MM.1S (cell line): ENCODE results near the gene RARRES2.
"Not testable (repeated sequence)": the region's sequence is repeated elsewhere in the genome, so short reads cannot be mapped to it uniquely, and the experiment has no call there.

Source experiments
- CTCF ChIP-seq: fragments of 300-600 bp; sonication (generic); IDR thresholded peaks from 2 replicates; pipeline ENCODE4 v1.5.1; 2016; ENCODE audit warnings: antibody characterized with exemption, low read length, mixed read lengths
- EZH2 ChIP-seq: fragments of 300-600 bp; sonication (generic); optimal IDR thresholded peaks from 2 replicates; pipeline ENCODE3; 2017; ENCODE audit warnings: low read depth, mild to moderate bottlenecking, antibody characterized with exemption, low read length, mixed read lengths
- EZH2phosphoT487 ChIP-seq: fragments of 300-600 bp; sonication (generic); IDR thresholded peaks from 2 replicates; pipeline ENCODE4 v1.6.1; 2018; ENCODE audit warnings: antibody characterized with exemption, low read length

GRCh38 chr7:150306377-150306776 lies 35.1 kb downstream of the RARRES2 start:
- TF ChIP-seq CTCF, EZH2, EZH2phosphoT487: not testable (repeated sequence)
